Activated gamma-delta T cell treated with Interleukin-2 at 50 U/mL for 16 hours (primary cell): ENCODE results near the gene HLA-DQA1.
"Not testable (repeated sequence)": the region's sequence is repeated elsewhere in the genome, so short reads cannot be mapped to it uniquely, and the experiment has no call there.

Experiments
- DNase-seq: peaks from one replicate; pipeline ENCODE4 v3.0.0-alpha.2; 2020

Gene HLA-DQA1

GRCh38 chr6:32659856-32660595 lies 22.8 kb downstream of the HLA-DQA1 start:
- no peak for DNase-seq

GRCh38 chr6:32662099-32662498 lies 24.9 kb downstream of the HLA-DQA1 start:
- DNase-seq: no peak

- DNase-seq: no peak
Observed at GRCh38 chr6:32662836-32663235, 25.6 kb downstream of the HLA-DQA1 start.

- no peak for DNase-seq
Observed at GRCh38 chr6:32664354-32664753, 27.1 kb downstream of the HLA-DQA1 start.

GRCh38 chr6:32664827-32665362 lies 27.7 kb downstream of the HLA-DQA1 start:
- DNase-seq: peak; percentile 35

GRCh38 chr6:32665661-32666060 lies 28.5 kb downstream of the HLA-DQA1 start:
- no peak for DNase-seq

- peak; percentile 56 for DNase-seq
Observed at GRCh38 chr6:32666420-32667300, 29.5 kb downstream of the HLA-DQA1 start, which contains the start of gene HLA-DQB1. TSS of gene HLA-DQB1 (minus strand) at chr6:32666657. CDS start at chr6:32666607, 50 bp downstream.

- DNase-seq: peak; percentile 45
Observed at GRCh38 chr6:32668226-32668747, 31.1 kb downstream of the HLA-DQA1 start.

GRCh38 chr6:32669240-32669639 lies 32.0 kb downstream of the HLA-DQA1 start:
- no peak for DNase-seq

- DNase-seq: no peak
Observed at GRCh38 chr6:32669893-32670292, 32.7 kb downstream of the HLA-DQA1 start.

- not testable (repeated sequence) for DNase-seq
Observed at GRCh38 chr6:32671908-32672307, 34.7 kb downstream of the HLA-DQA1 start.

- not testable (repeated sequence) for DNase-seq
Observed at GRCh38 chr6:32674123-32674522, 36.9 kb downstream of the HLA-DQA1 start.

GRCh38 chr6:32679492-32679891 lies 42.3 kb downstream of the HLA-DQA1 start:
- DNase-seq: no peak

- no peak for DNase-seq
Observed at GRCh38 chr6:32680055-32680454, 42.8 kb downstream of the HLA-DQA1 start.

- DNase-seq: no peak
Observed at GRCh38 chr6:32684246-32684645, 47.0 kb downstream of the HLA-DQA1 start.

GRCh38 chr6:32685603-32686002 lies 48.4 kb downstream of the HLA-DQA1 start:
- peak; percentile 36 for DNase-seq

GRCh38 chr6:32689531-32690501 lies 52.6 kb downstream of the HLA-DQA1 start:
- DNase-seq: no peak

GRCh38 chr6:32692019-32692418 lies 54.8 kb downstream of the HLA-DQA1 start:
- DNase-seq: peak; percentile 56
